ENCODE measurements around the gene BAX. TPM values are rescaled to one million over a fixed set of nuclear protein-coding genes. Genes with fewer than 3 reads are reported as not detected.

BAX gene
- total RNA-seq, 2 donors from 2014 or later = 53.1 to 104 TPM

DNA sequence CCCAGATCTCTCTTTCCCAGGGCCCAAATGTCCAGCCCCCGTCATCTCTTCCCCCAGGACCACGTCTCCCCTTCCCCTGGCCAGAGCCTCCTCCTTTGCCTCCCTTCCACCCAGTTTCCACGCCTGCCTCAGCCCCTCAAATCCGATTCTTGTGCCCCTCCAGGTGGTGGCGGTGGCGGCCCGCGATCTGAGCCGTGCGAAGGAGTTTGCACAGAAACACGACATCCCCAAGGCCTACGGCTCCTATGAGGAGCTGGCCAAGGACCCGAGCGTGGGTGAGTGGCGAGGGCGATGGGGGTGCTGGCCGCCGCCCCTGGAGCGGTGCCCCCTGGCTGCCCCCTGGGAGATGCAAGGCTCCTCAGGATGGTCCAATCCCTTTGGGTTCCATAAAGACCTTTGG lies 19.8 kb upstream of the BAX start:
- DNase-seq (ENCODE audit: low spot score) (no peak), ATAC-seq (ENCODE audit: insufficient number of reproducible peaks, low FRiP score, low read depth) (no peak)
- Histone ChIP-seq H3K27ac (no peak overlapping the region), H3K4me3 (no peak overlapping the region), H3K36me3 (no peaks in the 10 kb centered on the region), H3K9me3 (no peaks in the 10 kb centered on the region), H3K4me1 (ENCODE audit: control insufficient read depth in 1 of 2, low read depth in 2 of 2) (peaks cover 0 to 7% of the 10 kb centered on the region in 2 donors), H3K27me3 (replicated peaks; ENCODE audit: insufficient read depth) (no peaks in the 10 kb centered on the region)
- no peak for TF ChIP-seq CTCF (IDR thresholded peaks at IDR 0.05)

DNA sequence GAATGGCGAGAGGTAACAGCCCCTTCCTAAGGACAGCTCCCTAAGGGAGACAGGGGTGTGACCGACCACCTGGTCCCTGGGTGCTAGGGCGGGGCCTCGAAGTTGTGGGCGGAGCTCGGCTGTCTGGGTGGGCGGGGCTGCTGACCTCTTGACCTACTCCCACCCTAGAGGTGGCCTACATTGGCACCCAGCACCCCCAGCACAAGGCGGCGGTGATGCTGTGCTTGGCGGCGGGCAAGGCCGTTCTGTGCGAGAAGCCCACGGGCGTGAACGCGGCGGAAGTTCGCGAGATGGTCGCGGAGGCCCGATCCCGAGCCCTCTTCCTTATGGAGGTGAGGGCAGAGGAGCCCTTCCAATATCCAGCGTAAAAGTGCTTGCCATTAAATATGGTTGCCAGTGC lies 18.8 kb upstream of the BAX start:
- peaks cover 2% of the 10 kb centered on the region for H3K9me3 ChIP-seq
- no peak for DNase-seq (ENCODE audit: low spot score)
- no peak for TF ChIP-seq CTCF (IDR thresholded peaks at IDR 0.05)
- no peak overlapping the region for H3K4me3 ChIP-seq
- peaks cover 0 to 7% of the 10 kb centered on the region in 2 donors for H3K4me1 ChIP-seq (ENCODE audit: control insufficient read depth in 1 of 2, low read depth in 2 of 2)
- no peak for ATAC-seq (ENCODE audit: insufficient number of reproducible peaks, low FRiP score, low read depth)
- H3K27ac ChIP-seq = no peak overlapping the region
- no peaks in the 10 kb centered on the region for H3K27me3 ChIP-seq (replicated peaks; ENCODE audit: insufficient read depth)
- no peaks in the 10 kb centered on the region for H3K36me3 ChIP-seq

- TF ChIP-seq CTCF (IDR thresholded peaks at IDR 0.05) = no peak
- ATAC-seq (ENCODE audit: insufficient number of reproducible peaks, low FRiP score, low read depth) = no peak
- DNase-seq (ENCODE audit: low spot score) = no peak
- Histone ChIP-seq H3K9me3 (peaks cover 6% of the 10 kb centered on the region), H3K36me3 (no peaks in the 10 kb centered on the region), H3K4me3 (no peak overlapping the region), H3K27ac (no peak overlapping the region), H3K27me3 (replicated peaks; ENCODE audit: insufficient read depth) (no peaks in the 10 kb centered on the region), H3K4me1 (ENCODE audit: control insufficient read depth in 1 of 2, low read depth in 2 of 2) (peaks cover 0 to 7% of the 10 kb centered on the region in 2 donors)
Measured at GRCh38 chr19:48938256-48938655, 16.4 kb upstream of the BAX start.

GRCh38 chr19:48940902-48941301 lies 13.8 kb upstream of the BAX start:
- no peaks in the 10 kb centered on the region for H3K4me1 ChIP-seq (ENCODE audit: control insufficient read depth in 1 of 2, low read depth in 2 of 2)
- TF ChIP-seq CTCF (IDR thresholded peaks at IDR 0.05) = no peak
- H3K9me3 ChIP-seq = peaks cover 6% of the 10 kb centered on the region
- H3K4me3 ChIP-seq = no peak overlapping the region
- DNase-seq (ENCODE audit: low spot score) (no peak), ATAC-seq (ENCODE audit: insufficient number of reproducible peaks, low FRiP score, low read depth) (no peak)
- no peaks in the 10 kb centered on the region for H3K36me3 ChIP-seq
- no peaks in the 10 kb centered on the region for H3K27me3 ChIP-seq (replicated peaks; ENCODE audit: insufficient read depth)
- H3K27ac ChIP-seq = no peak overlapping the region

GRCh38 chr19:48943081-48943480 lies 11.6 kb upstream of the BAX start:
- no peak for TF ChIP-seq CTCF (IDR thresholded peaks at IDR 0.05)
- no peaks in the 10 kb centered on the region for H3K4me1 ChIP-seq (ENCODE audit: control insufficient read depth in 1 of 2, low read depth in 2 of 2)
- no peak for ATAC-seq (ENCODE audit: insufficient number of reproducible peaks, low FRiP score, low read depth)

More at GRCh38 chr19:48943081-48943480, 11.6 kb upstream of the BAX start:
- no peaks in the 10 kb centered on the region for H3K36me3 ChIP-seq
- no peak overlapping the region for H3K4me3 ChIP-seq
- peaks cover 6% of the 10 kb centered on the region for H3K9me3 ChIP-seq
- H3K27me3 ChIP-seq (replicated peaks; ENCODE audit: insufficient read depth) = no peaks in the 10 kb centered on the region
- no peak overlapping the region for H3K27ac ChIP-seq
- DNase-seq (ENCODE audit: low spot score) = no peak

Data from thoracic aorta (tissue), 2 donors.